Naive thymus-derived CD8-positive, alpha-beta T cell (primary cell): ENCODE measurements around the gene LDLRAD4. TPM values are rescaled to one million over a fixed set of nuclear protein-coding genes. Genes with fewer than 3 reads are reported as not detected.

ENCODE experiments used
- ATAC-seq, 2 donors: fragments of 150-1000 bp; cut with Tn5 transposase in 1 of 2; sonication (Bioruptor Pico), chemical (Tn5 transposase) in 1 of 2; 1 replicate in 1 of 2; 2 replicates in 1 of 2; pipeline ENCODE4 v1.10.0; 2021; ENCODE audit warnings: mild to moderate bottlenecking in 2 of 2, moderate library complexity in 2 of 2
- POLR2A ChIA-PET: fragments of 350-600 bp; sonication (Branson Sonifier 250); formaldehyde crosslinking; loops from one replicate; lab custom pipeline; 2021; ENCODE audit warnings: antibody characterized with exemption; lab: Charles Lee
- DNase-seq, 10 donors: peaks; one replicate each; pipeline versions ENCODE4 v3.0.0 to v3.0.0-alpha.2; 2020 to 2022
- H3K27ac Mint-ChIP-seq, 10 donors: one replicate each; pipeline ENCODE4 v1.8.0; 2020 to 2022; ENCODE audit warnings: mild to moderate bottlenecking in 10 of 10, mixed read lengths in 10 of 10, moderate library complexity in 4 of 10, inconsistent platforms in 1 of 10
- H3K27me3 Mint-ChIP-seq, 5 donors: one replicate each; pipeline ENCODE4 v1.8.0; 2021 to 2022; ENCODE audit warnings: mixed read lengths in 5 of 5
- H3K36me3 Mint-ChIP-seq, 3 donors: one replicate each; pipeline ENCODE4 v1.8.0; 2020 to 2022; ENCODE audit warnings: mixed read lengths in 3 of 3, mild to moderate bottlenecking in 2 of 3, inconsistent platforms in 1 of 3
- H3K4me1 Mint-ChIP-seq, 4 donors: one replicate each; pipeline ENCODE4 v1.8.0; 2021 to 2022; ENCODE audit warnings: mixed read lengths in 4 of 4
- H3K4me3 Mint-ChIP-seq, 10 donors: one replicate each; pipeline ENCODE4 v1.8.0; 2020 to 2022; ENCODE audit warnings: mild to moderate bottlenecking in 10 of 10, mixed read lengths in 10 of 10, moderate library complexity in 6 of 10, inconsistent platforms in 1 of 10
- H3K9me3 Mint-ChIP-seq, 9 donors: one replicate each; pipeline ENCODE4 v1.8.0; 2020 to 2022; ENCODE audit warnings: mixed read lengths in 9 of 9, mild to moderate bottlenecking in 3 of 9, inconsistent platforms in 1 of 9, moderate library complexity in 1 of 9
- polyA plus RNA-seq, 3 donors: library from polyadenylated mRNA; unstranded; fragments of 300-500 nt; fragmentation: Illumina TruSeq; gene quantifications; one replicate each; pipeline ENCODE4 v1.2.3, GENCODE V29; 2021
- total RNA-seq, 8 experiments: library from RNA in 2 of 8; stranded (reverse) in 2 of 8; gene quantifications; one replicate each; pipeline ENCODE4 v1.2.3 and lab custom pipeline; 2021 to 2026

The LDLRAD4 gene
- total and polyA plus RNA-seq, 5 experiments from 2014 or later: 11.4 to 56.8 (median 17.6) TPM

DNA sequence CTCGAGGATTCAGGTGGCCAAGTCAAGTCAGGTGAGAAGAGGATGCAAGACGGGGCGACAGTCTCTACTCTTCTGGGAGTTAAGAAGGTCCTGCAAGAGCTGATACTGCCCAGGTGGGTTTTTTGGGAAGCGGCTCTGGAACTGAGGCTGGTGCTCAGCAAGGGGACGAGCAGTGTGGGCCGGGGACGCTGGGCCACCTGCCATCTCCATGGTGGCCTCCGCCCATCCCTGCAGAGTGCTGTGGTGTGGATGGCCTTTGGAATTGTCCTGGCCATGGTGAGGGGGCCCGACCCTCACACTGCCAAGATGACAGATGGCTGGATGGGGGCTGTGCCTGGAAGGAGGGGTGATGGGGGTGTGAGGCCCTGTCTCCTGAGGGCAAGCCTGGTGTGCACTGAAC, 34.2 kb upstream of the LDLRAD4 start:
- ATAC-seq (no peak), DNase-seq (no peak)
- H3K9me3 Mint-ChIP-seq: no peaks in the 10 kb centered on the region
- no peak overlapping the region for H3K4me3 Mint-ChIP-seq
- no peaks in the 10 kb centered on the region for H3K36me3 Mint-ChIP-seq
- no peaks in the 10 kb centered on the region for H3K4me1 Mint-ChIP-seq
- POLR2A ChIA-PET: no interaction called here
- peak overlapping the region in 2 of 10 donors; percentile 14 to 57 for H3K27ac Mint-ChIP-seq
- H3K27me3 Mint-ChIP-seq: peaks cover 0 to 16% (median 5%) of the 10 kb centered on the region in 5 donors

DNA sequence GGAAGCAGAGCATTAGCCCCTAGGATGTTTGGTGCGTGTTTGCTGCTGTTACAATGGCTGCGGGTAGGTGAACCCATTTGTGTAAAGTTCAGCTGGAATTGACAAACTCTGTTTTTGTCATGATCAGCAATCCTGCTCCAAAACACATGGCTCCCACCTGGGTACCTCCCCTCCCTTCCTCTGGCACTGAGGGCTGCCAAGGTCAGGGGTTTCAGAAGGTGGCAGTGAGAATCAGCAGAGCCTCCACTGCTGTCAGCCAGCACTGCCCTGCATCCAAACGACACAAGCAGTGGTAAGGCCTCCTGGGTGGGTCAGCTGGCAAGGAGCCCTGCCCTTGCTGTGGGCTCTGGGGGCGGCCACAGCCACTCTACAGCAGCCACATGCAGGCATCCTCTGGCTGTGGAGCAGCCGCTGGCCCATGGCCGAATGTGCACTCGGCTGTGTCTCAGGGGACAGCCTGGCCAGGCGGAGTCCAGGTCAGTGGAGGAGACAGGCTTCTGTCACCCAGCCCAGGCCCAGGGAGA, 32.8 kb upstream of the LDLRAD4 start:
- no peaks in the 10 kb centered on the region for H3K4me1 Mint-ChIP-seq

DNA sequence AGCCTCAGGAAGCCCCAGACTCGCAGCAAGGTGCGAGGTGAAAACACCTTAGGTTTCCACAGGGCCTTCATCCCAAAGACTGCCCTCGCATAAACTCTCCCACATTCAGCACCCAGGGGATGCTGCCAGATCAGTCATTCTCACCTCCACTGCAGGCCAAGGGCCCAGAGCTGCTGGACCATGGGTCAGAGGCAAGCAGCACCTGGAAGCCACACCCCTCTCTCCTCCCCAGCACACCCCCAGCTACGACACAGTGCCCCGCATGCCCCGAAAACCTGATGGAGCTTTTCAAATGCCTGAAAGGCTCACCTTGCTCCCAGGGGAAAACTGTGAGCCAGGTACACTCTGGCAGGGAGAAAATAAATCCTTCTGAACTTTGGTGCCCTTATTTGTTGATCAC, 31.9 kb upstream of the LDLRAD4 start:
- POLR2A ChIA-PET: no interaction called here
- H3K9me3 Mint-ChIP-seq: no peaks in the 10 kb centered on the region
- H3K4me3 Mint-ChIP-seq: no peak overlapping the region
- DNase-seq (no peak), ATAC-seq (no peak)
- no peak overlapping the region for H3K27ac Mint-ChIP-seq
- no peaks in the 10 kb centered on the region for H3K36me3 Mint-ChIP-seq
- H3K27me3 Mint-ChIP-seq: peaks cover 0 to 12% (median 5%) of the 10 kb centered on the region in 5 donors
- H3K4me1 Mint-ChIP-seq: no peaks in the 10 kb centered on the region

More for the DNA sequence above, 32.8 kb upstream of the LDLRAD4 start:
- Mint-ChIP-seq H3K9me3 (no peaks in the 10 kb centered on the region), H3K27ac (no peak overlapping the region), H3K36me3 (no peaks in the 10 kb centered on the region), H3K4me3 (no peak overlapping the region), H3K27me3 (peaks cover 0 to 16% (median 5%) of the 10 kb centered on the region in 5 donors)
- no peak for DNase-seq
- POLR2A ChIA-PET: no interaction called here
- no peak for ATAC-seq

- ATAC-seq (no peak), DNase-seq (no peak)
- H3K4me3 Mint-ChIP-seq: no peak overlapping the region
- H3K9me3 Mint-ChIP-seq: no peaks in the 10 kb centered on the region
- peaks cover 0 to 9% (median 2%) of the 10 kb centered on the region in 5 donors for H3K27me3 Mint-ChIP-seq
- H3K27ac Mint-ChIP-seq: no peak overlapping the region
- no peaks in the 10 kb centered on the region for H3K4me1 Mint-ChIP-seq
- H3K36me3 Mint-ChIP-seq: no peaks in the 10 kb centered on the region
- POLR2A ChIA-PET: no interaction called here
These were observed 31.1 kb upstream of the LDLRAD4 start for GRCh38 chr18:13187498-13187897.

- H3K36me3 Mint-ChIP-seq: no peaks in the 10 kb centered on the region
- H3K27ac Mint-ChIP-seq: no peak overlapping the region
- POLR2A ChIA-PET: interaction anchor here (0.6 kb wide), 1 partner anchor 12 kb away, joined by 4 read pairs; no protein-coding TSS in a partner anchor
These were observed 27.5 kb upstream of the LDLRAD4 start for GRCh38 chr18:13191031-13191430.

GRCh38 chr18:13191779-13192178, 26.8 kb upstream of the LDLRAD4 start:
- no peaks in the 10 kb centered on the region for H3K36me3 Mint-ChIP-seq
- ATAC-seq: no peak
- no peak overlapping the region for H3K4me3 Mint-ChIP-seq
- peaks cover 0 to 9% (median 0%) of the 10 kb centered on the region in 9 donors for H3K9me3 Mint-ChIP-seq
- H3K27me3 Mint-ChIP-seq: peaks cover 0 to 1% (median 0%) of the 10 kb centered on the region in 5 donors
- H3K27ac Mint-ChIP-seq: no peak overlapping the region
- no peaks in the 10 kb centered on the region for H3K4me1 Mint-ChIP-seq
- POLR2A ChIA-PET: no interaction called here
- DNase-seq: no peak

More at GRCh38 chr18:13191031-13191430, 27.5 kb upstream of the LDLRAD4 start:
- ATAC-seq: no peak
- Mint-ChIP-seq H3K4me3 (no peak overlapping the region), H3K27me3 (peaks cover 0 to 1% (median 0%) of the 10 kb centered on the region in 5 donors), H3K4me1 (no peaks in the 10 kb centered on the region), H3K9me3 (peaks cover 0 to 9% (median 0%) of the 10 kb centered on the region in 9 donors)
- DNase-seq: no peak

GRCh38 chr18:13192970-13193369, 25.6 kb upstream of the LDLRAD4 start:
- Mint-ChIP-seq H3K27ac (no peak overlapping the region), H3K4me1 (no peaks in the 10 kb centered on the region), H3K27me3 (peaks cover 0 to 3% (median 0%) of the 10 kb centered on the region in 5 donors), H3K4me3 (no peak overlapping the region), H3K36me3 (peaks cover 0 to 2% (median 2%) of the 10 kb centered on the region in 3 donors), H3K9me3 (peaks cover 0 to 11% (median 0%) of the 10 kb centered on the region in 9 donors)
- POLR2A ChIA-PET: no interaction called here
- ATAC-seq (no peak), DNase-seq (no peak)

DNA sequence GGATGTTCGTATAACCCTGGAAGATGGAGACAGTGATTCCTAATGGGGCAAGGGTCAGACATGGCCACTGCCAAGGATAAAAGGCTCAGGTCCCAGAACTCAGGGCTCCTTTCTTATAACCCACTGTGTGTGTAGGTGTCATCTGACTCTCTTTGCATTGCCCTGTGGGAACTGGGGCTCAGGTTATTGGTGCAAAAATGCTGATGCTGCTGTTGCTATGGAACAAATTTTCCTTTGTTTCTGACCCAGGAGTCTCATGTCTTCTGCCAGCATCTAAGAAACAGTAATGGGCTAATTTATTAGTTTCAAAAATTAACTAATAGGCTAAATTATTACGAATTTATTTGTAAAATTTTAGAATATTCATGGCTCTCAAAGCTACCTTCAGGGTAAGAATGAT, 24.3 kb upstream of the LDLRAD4 start:
- Mint-ChIP-seq H3K36me3 (peaks cover 2 to 11% (median 6%) of the 10 kb centered on the region in 3 donors), H3K4me1 (no peaks in the 10 kb centered on the region), H3K27ac (no peak overlapping the region), H3K27me3 (peaks cover 0 to 9% (median 0%) of the 10 kb centered on the region in 5 donors), H3K4me3 (no peak overlapping the region), H3K9me3 (peaks cover 1 to 22% (median 9%) of the 10 kb centered on the region in 9 donors)
- POLR2A ChIA-PET: no interaction called here
- ATAC-seq (no peak), DNase-seq (no peak)

- POLR2A ChIA-PET: no interaction called here
These were observed 19.9 kb upstream of the LDLRAD4 start for GRCh38 chr18:13198701-13199100.

GRCh38 chr18:13199169-13199568, 19.4 kb upstream of the LDLRAD4 start:
- no peak overlapping the region for H3K27ac Mint-ChIP-seq
- H3K9me3 Mint-ChIP-seq: peaks cover 3 to 38% (median 29%) of the 10 kb centered on the region in 9 donors
- H3K36me3 Mint-ChIP-seq: peaks cover 4 to 30% (median 14%) of the 10 kb centered on the region in 3 donors
- no peak for ATAC-seq
- H3K4me3 Mint-ChIP-seq: no peak overlapping the region
- peaks cover 0 to 2% (median 0%) of the 10 kb centered on the region in 4 donors for H3K4me1 Mint-ChIP-seq
- DNase-seq: no peak
- POLR2A ChIA-PET: no interaction called here
- H3K27me3 Mint-ChIP-seq: peaks cover 0 to 21% (median 9%) of the 10 kb centered on the region in 5 donors

More at GRCh38 chr18:13198701-13199100, 19.9 kb upstream of the LDLRAD4 start:
- Mint-ChIP-seq H3K9me3 (peaks cover 3 to 42% (median 29%) of the 10 kb centered on the region in 9 donors), H3K36me3 (peaks cover 4 to 30% (median 14%) of the 10 kb centered on the region in 3 donors), H3K4me3 (no peak overlapping the region), H3K27me3 (peaks cover 0 to 21% (median 9%) of the 10 kb centered on the region in 5 donors), H3K4me1 (peaks cover 0 to 2% (median 0%) of the 10 kb centered on the region in 4 donors), H3K27ac (no peak overlapping the region)
- DNase-seq (no peak), ATAC-seq (no peak)

GRCh38 chr18:13201292-13201691, 17.3 kb upstream of the LDLRAD4 start:
- peak overlapping the region in 1 of 10 donors; percentile 66 for H3K27ac Mint-ChIP-seq
- ATAC-seq (no peak), DNase-seq (no peak)
- no peak overlapping the region for H3K4me3 Mint-ChIP-seq
- peaks cover 3 to 34% (median 29%) of the 10 kb centered on the region in 9 donors for H3K9me3 Mint-ChIP-seq
- H3K27me3 Mint-ChIP-seq: peaks cover 0 to 25% (median 9%) of the 10 kb centered on the region in 5 donors
- POLR2A ChIA-PET: no interaction called here
- peaks cover 4 to 30% (median 14%) of the 10 kb centered on the region in 3 donors for H3K36me3 Mint-ChIP-seq
- peaks cover 0 to 2% (median 0%) of the 10 kb centered on the region in 4 donors for H3K4me1 Mint-ChIP-seq

GRCh38 chr18:13202571-13202970, 16.0 kb upstream of the LDLRAD4 start:
- no peak overlapping the region for H3K4me3 Mint-ChIP-seq
- peaks cover 2 to 7% (median 5%) of the 10 kb centered on the region in 4 donors for H3K4me1 Mint-ChIP-seq
- POLR2A ChIA-PET: no interaction called here
- H3K27ac Mint-ChIP-seq: no peak overlapping the region
- peaks cover 3 to 34% (median 29%) of the 10 kb centered on the region in 9 donors for H3K9me3 Mint-ChIP-seq
- DNase-seq (no peak), ATAC-seq (no peak)
- peaks cover 4 to 30% (median 14%) of the 10 kb centered on the region in 3 donors for H3K36me3 Mint-ChIP-seq
- peaks cover 1 to 27% (median 11%) of the 10 kb centered on the region in 5 donors for H3K27me3 Mint-ChIP-seq

DNA sequence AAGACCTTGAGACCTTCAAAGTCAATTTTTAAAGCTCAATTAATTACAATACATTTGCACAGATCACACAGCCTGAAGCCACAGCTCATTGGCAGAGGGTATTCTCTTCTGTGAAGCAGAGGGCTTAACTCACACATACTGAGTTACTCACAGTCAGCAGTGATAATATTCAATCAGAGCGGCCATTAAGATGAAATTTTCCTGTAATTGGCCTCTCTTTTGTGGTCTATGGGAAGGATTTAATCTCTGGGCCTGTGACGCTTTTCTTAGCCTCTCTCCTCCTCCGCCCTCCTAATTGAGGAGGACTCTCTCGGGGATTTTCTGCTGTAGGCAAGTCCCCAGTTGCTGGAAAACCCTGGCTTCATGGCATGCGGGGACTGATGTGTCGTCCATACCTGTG, 12.3 kb upstream of the LDLRAD4 start:
- Mint-ChIP-seq H3K36me3 (peaks cover 0 to 1% (median 0%) of the 10 kb centered on the region in 3 donors), H3K9me3 (peaks cover 0 to 2% (median 0%) of the 10 kb centered on the region in 9 donors), H3K4me3 (no peak overlapping the region), H3K4me1 (peaks cover 3 to 12% (median 11%) of the 10 kb centered on the region in 4 donors), H3K27me3 (peaks cover 6 to 33% (median 15%) of the 10 kb centered on the region in 5 donors), H3K27ac (no peak overlapping the region)
- DNase-seq (no peak), ATAC-seq (no peak)
- POLR2A ChIA-PET: no interaction called here
